HepG2 (cell line): ENCODE measurements around the gene RPL18. TPM values are rescaled to one million over a fixed set of nuclear protein-coding genes. Genes with fewer than 3 reads are reported as not detected.

Experiments used
- CHD4 ChIP-seq: fragments of 200-600 bp; sonication (generic); IDR thresholded peaks from 2 replicates; pipeline ENCODE4 v1.7.0; 2017; ENCODE audit warnings: mild to moderate bottlenecking, low read length, borderline replicate concordance
- FOXK2 ChIP-seq: fragments of 450-650 bp; IDR thresholded peaks from 2 replicates; pipeline ENCODE4 v1.6.1; 2016
- HMGXB4 ChIP-seq, 2 experiments: sonication (generic) in 1 of 2; formaldehyde crosslinking in 1 of 2; IDR thresholded peaks; 2 replicates each; pipeline versions ENCODE4 v1.4.0 to v1.6.1; 2018 to 2020; ENCODE audit warnings: missing genetic modification reagents in 2 of 2, borderline replicate concordance in 1 of 2, low read depth in 1 of 2, mild to moderate bottlenecking in 1 of 2, missing biosample characterization in 1 of 2
- PHF20 ChIP-seq: sonication (generic); formaldehyde crosslinking; IDR thresholded peaks from 2 replicates; pipeline ENCODE4 v1.5.0; 2020; ENCODE audit warnings: mild to moderate bottlenecking, missing genetic modification reagents
- RFX5 ChIP-seq: IDR thresholded peaks from 2 replicates; pipeline ENCODE4 v1.6.1; 2011; ENCODE audit warnings: low read depth, low read length, improper control_type of control experiment
- SALL1 ChIP-seq: sonication (generic); formaldehyde crosslinking; IDR thresholded peaks from 2 replicates; pipeline ENCODE4 v1.8.0; 2022; ENCODE audit warnings: mild to moderate bottlenecking, missing genetic modification reagents
- SP4 ChIP-seq: sonication (generic); formaldehyde crosslinking; IDR thresholded peaks from 2 replicates; pipeline ENCODE4 v1.8.1; 2023; ENCODE audit warnings: mild to moderate bottlenecking, missing genetic modification reagents
- TBL1XR1 ChIP-seq: fragments of 150-350 bp; IDR thresholded peaks from 2 replicates; pipeline ENCODE4 v1.6.1; 2014; ENCODE audit warnings: borderline replicate concordance, low read length; ENCODE audit not compliant: partially characterized antibody
- THAP9 ChIP-seq: sonication (generic); formaldehyde crosslinking; IDR thresholded peaks from 2 replicates; pipeline ENCODE4; 2020; ENCODE audit warnings: missing genetic modification reagents, mild to moderate bottlenecking, borderline replicate concordance
- ZNF362 ChIP-seq: sonication (generic); formaldehyde crosslinking; IDR thresholded peaks from 2 replicates; pipeline ENCODE4 v1.4.0; 2020; ENCODE audit warnings: missing genetic modification reagents, mild to moderate bottlenecking, borderline replicate concordance
- ZNF510 ChIP-seq: sonication (generic); formaldehyde crosslinking; IDR thresholded peaks from 2 replicates; pipeline ENCODE4 v1.4.0; 2020; ENCODE audit warnings: low read depth, mild to moderate bottlenecking, missing genetic modification reagents
- ZNF550 ChIP-seq: sonication (generic); formaldehyde crosslinking; IDR thresholded peaks from 2 replicates; pipeline ENCODE4 v1.4.0; 2020; ENCODE audit warnings: mild to moderate bottlenecking, missing genetic modification reagents, borderline replicate concordance
- ZNF572 ChIP-seq: sonication (generic); formaldehyde crosslinking; IDR thresholded peaks from 2 replicates; pipeline ENCODE4 v1.5.1; 2020; ENCODE audit warnings: mild to moderate bottlenecking, missing genetic modification reagents
- polyA plus RNA-seq, 8 experiments: library from polyadenylated mRNA; depleted of rRNA in 3 of 8; stranded (reverse) in 7 of 8; unstranded in 1 of 8; fragments of >200 nt; fragmentation: Illumina TruSeq in 4 of 8; extraction: Trizol in 4 of 8; gene quantifications; 2 replicates each; pipeline versions ENCODE4 v1.2.1 to v1.2.3, GENCODE V29; 2011 to 2016; ENCODE audit warnings: low read depth in 4 of 8, missing spikeins in 1 of 8, mixed read lengths in 1 of 8; ENCODE audit not compliant: insufficient read depth in 1 of 8
- total RNA-seq, 5 experiments: library from RNA; depleted of rRNA; stranded (reverse); fragments of >200 nt; fragmentation: Illumina TruSeq; extraction: Trizol; gene quantifications; 2 replicates each; pipeline ENCODE4 v1.2.3, GENCODE V29; 2016; ENCODE audit warnings: low read depth in 1 of 5
- TF ChIP-seq, protein P1 (sequence below): sonication (generic); formaldehyde crosslinking; IDR thresholded peaks from 2 replicates; pipeline ENCODE4 v1.5.0; 2020; ENCODE audit warnings: missing genetic modification reagents
- TF ChIP-seq, protein P2 (sequence below): sonication (generic); formaldehyde crosslinking; IDR thresholded peaks from 2 replicates; pipeline ENCODE4 v1.4.0; 2020; ENCODE audit warnings: missing genetic modification reagents, low read depth, mild to moderate bottlenecking, borderline replicate concordance
- TF ChIP-seq, protein P3 (sequence below): sonication (generic); formaldehyde crosslinking; IDR thresholded peaks from 2 replicates; pipeline ENCODE4 v1.8.0; 2022; ENCODE audit warnings: mild to moderate bottlenecking, missing genetic modification reagents, moderate library complexity
- TF ChIP-seq, protein P4 (sequence below): sonication (generic); formaldehyde crosslinking; IDR thresholded peaks from 2 replicates; pipeline ENCODE4 v1.5.1; 2020; ENCODE audit warnings: missing genetic modification reagents, mild to moderate bottlenecking, borderline replicate concordance

The RPL18 gene
- total and polyA plus RNA-seq, 2 of the 13 experiments (the other 11 are each of a cell fraction or from before 2014, with no cell fraction given): 1,485 to 1,639 TPM

GRCh38 chr19:48637948-48638830 is 19.2 kb upstream of the RPL18 start (continued):
- TF ChIP-seq HMGXB4 (CRISPR knock-in tag; IDR thresholded peaks at IDR 0.05; ENCODE audit: borderline replicate concordance in 1 of 2, low read depth in 1 of 2): no peak; a peak in 2 of 4 replicates
- TF ChIP-seq TBL1XR1: no peak
- no peak for TF ChIP-seq ZNF362
- TF ChIP-seq, protein P1, sequence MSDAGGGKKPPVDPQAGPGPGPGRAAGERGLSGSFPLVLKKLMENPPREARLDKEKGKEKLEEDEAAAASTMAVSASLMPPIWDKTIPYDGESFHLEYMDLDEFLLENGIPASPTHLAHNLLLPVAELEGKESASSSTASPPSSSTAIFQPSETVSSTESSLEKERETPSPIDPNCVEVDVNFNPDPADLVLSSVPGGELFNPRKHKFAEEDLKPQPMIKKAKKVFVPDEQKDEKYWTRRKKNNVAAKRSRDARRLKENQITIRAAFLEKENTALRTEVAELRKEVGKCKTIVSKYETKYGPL (CRISPR knock-in tag): no peak
- TF ChIP-seq PHF20 (CRISPR knock-in tag): no peak
- TF ChIP-seq THAP9 (CRISPR knock-in tag): no peak
- TF ChIP-seq ZNF510: 0 out of 2 replicates have a peak, but pooled peaks have one; percentile 1
- peak; percentile 90 for TF ChIP-seq FOXK2
- TF ChIP-seq, protein P2, sequence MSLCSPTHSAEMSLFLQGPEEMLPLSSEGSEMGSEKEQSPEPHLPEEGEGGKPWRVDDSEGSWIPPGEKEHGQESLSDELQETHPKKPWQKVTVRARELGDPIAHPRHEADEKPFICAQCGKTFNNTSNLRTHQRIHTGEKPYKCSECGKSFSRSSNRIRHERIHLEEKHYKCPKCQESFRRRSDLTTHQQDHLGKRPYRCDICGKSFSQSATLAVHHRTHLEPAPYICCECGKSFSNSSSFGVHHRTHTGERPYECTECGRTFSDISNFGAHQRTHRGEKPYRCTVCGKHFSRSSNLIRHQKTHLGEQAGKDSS: 0 out of 2 replicates have a peak, but pooled peaks have one; percentile 31
- no peak for TF ChIP-seq SP4 (CRISPR knock-in tag)
- TF ChIP-seq RFX5: no peak
- TF ChIP-seq, protein P3, sequence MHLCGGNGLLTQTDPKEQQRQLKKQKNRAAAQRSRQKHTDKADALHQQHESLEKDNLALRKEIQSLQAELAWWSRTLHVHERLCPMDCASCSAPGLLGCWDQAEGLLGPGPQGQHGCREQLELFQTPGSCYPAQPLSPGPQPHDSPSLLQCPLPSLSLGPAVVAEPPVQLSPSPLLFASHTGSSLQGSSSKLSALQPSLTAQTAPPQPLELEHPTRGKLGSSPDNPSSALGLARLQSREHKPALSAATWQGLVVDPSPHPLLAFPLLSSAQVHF (CRISPR knock-in tag): peak; percentile 22; the same call in 1 of the 2 replicates
- TF ChIP-seq ZNF572 (CRISPR knock-in tag): no peak
- TF ChIP-seq ZNF550 (CRISPR knock-in tag): 0 out of 2 replicates have a peak, but pooled peaks have one; percentile 5
- peak; percentile 86; the same call in 1 of the 2 replicates for TF ChIP-seq CHD4
- TF ChIP-seq, protein P4, sequence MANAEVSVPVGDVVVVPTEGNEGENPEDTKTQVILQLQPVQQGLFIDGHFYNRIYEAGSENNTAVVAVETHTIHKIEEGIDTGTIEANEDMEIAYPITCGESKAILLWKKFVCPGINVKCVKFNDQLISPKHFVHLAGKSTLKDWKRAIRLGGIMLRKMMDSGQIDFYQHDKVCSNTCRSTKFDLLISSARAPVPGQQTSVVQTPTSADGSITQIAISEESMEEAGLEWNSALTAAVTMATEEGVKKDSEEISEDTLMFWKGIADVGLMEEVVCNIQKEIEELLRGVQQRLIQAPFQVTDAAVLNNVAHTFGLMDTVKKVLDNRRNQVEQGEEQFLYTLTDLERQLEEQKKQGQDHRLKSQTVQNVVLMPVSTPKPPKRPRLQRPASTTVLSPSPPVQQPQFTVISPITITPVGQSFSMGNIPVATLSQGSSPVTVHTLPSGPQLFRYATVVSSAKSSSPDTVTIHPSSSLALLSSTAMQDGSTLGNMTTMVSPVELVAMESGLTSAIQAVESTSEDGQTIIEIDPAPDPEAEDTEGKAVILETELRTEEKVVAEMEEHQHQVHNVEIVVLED (CRISPR knock-in tag): no peak
- peak; percentile 28; the same call in 1 of the 2 replicates for TF ChIP-seq SALL1 (CRISPR knock-in tag)
